AG04449 (cell line): ENCODE data around the gene WDR27.

Experiments used
- CTCF ChIA-PET: fragments of 350-600 bp; formaldehyde crosslinking; extraction: SDS; loops from one replicate; lab custom pipeline; 2021; ENCODE audit warnings: antibody characterized with exemption; lab: Yijun Ruan, JAX
- POLR2A ChIA-PET: fragments of 400-600, 350-600 bp; formaldehyde crosslinking; extraction: SDS; loops from one replicate; lab custom pipeline; 2020; ENCODE audit warnings: antibody characterized with exemption, inconsistent platforms; lab: Yijun Ruan, JAX
- DNase-seq: peaks from one replicate; pipeline ENCODE4 v3.0.0-alpha.2; 2010; ENCODE audit warnings: low read depth, low spot score
- H3K4me3 ChIP-seq: 2 replicates; pipeline ENCODE4 v1.5.1; 2011; ENCODE audit warnings: low read depth, mild to moderate bottlenecking, control low read depth, low read length
- TF ChIP-seq, protein P1 (sequence below): IDR thresholded peaks from one replicate; pipeline ENCODE4 v1.5.1; 2011; ENCODE audit warnings: mild to moderate bottlenecking, moderate library complexity, low read length, control low read depth, inconsistent platforms; ENCODE audit not compliant: insufficient read depth; ENCODE audit errors: missing control alignments

Gene WDR27

DNA sequence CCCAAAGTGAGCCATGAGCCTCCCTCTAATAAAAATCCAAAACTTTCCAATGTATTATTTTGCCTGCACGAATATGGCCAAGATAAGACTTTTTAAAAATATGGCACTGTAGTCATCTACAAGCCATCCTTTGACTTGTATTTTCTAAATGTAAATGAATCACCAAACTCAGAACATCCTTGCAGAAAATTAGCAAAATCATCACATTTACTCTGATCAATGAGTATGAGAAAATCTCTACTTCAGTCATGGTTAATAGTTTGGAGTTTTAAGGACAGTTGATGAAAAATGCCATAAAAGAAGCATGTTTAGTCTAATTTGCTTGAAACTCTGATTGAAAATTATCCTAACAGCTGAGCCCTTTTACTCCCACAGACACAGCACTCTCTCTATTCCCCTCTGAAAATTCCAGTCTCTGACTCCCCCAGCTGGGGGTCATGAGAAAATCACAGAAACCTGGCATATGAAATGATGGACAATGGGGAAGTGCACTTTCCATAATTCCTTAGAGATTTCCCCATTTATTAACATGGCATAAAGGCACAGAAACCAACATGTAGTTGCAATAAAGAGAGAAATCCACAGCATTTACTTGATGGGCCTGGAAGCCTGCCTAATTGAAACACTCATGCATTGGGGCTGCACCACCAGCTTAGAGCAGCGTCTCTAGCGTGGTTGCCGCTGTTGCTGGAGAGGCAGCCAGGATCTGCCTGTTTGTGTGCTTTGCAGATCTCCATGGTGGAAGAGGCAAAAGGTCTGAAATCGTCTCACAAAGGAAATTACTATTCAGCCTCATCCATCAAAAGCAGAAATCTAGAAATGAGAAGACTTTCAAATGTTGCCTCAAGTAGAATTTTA lies 214.0 kb downstream of the WDR27 start:
- no peak for DNase-seq
- TF ChIP-seq, protein P1, sequence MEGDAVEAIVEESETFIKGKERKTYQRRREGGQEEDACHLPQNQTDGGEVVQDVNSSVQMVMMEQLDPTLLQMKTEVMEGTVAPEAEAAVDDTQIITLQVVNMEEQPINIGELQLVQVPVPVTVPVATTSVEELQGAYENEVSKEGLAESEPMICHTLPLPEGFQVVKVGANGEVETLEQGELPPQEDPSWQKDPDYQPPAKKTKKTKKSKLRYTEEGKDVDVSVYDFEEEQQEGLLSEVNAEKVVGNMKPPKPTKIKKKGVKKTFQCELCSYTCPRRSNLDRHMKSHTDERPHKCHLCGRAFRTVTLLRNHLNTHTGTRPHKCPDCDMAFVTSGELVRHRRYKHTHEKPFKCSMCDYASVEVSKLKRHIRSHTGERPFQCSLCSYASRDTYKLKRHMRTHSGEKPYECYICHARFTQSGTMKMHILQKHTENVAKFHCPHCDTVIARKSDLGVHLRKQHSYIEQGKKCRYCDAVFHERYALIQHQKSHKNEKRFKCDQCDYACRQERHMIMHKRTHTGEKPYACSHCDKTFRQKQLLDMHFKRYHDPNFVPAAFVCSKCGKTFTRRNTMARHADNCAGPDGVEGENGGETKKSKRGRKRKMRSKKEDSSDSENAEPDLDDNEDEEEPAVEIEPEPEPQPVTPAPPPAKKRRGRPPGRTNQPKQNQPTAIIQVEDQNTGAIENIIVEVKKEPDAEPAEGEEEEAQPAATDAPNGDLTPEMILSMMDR = peak; percentile 5

DNA sequence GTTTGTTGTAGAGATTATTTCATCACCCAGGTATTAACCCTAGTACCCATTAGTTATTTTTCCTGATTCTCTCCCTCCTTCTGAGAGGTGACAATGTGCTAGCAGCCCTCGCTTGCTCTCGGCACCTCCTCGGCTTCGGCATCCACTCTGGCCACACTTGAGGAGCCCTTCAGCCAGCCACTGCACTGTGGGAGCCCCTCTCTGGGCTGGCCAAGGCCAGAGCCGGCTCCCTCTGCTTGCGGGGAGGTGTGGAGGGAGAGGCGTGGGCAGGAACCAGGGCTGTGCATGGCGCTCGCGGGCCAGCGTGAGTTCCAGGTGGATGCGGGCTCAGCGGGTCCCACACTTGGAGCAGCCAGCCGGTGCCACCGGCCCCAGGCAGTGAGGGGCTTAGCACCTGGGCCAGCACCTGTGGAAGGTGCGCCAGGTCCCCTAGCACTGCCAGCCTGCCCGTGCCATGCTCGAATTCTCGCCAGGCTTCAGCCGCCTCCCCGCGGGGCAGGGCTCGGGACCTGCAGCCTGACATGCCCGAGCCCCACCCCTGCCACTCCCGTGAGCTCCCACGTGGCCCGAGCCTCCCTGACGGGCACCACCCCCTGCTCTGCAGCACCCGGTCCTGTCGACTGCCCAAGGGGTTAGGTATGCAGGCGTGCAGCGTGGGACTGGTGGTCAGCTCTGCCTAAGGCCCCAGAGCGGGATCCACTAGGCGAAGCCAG lies 221.9 kb downstream of the WDR27 start:
- POLR2A ChIA-PET = no interaction called here
- CTCF ChIA-PET = no interaction called here
- TF ChIP-seq, protein P1 = no peak

More for the DNA sequence above, 214.0 kb downstream of the WDR27 start:
- ChIA-PET POLR2A (no interaction called here), CTCF (interaction anchor here (0.6 kb wide), 1 partner anchor 12 kb away, joined by 3 read pairs; no protein-coding TSS in a partner anchor)
- no peak overlapping the region for H3K4me3 ChIP-seq

DNA sequence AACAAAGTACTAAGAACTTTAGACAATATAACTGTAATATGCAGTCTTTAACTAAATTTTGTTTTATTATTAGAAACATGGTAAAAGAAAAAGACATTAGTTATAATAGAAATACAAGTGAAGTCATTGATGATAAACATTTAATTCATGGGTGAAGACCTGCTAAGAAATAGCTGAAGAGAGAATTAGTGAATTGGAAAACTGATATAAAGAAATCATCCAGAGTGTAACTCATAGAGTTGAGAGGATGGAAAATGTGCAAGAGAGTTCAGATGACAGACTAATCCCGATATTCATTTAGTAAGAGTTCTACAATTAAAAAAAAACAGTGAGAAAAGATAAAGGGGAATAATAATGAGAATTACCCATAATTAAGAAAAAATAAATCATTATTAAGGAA lies 227.5 kb downstream of the WDR27 start:
- CTCF ChIA-PET = no interaction called here
- DNase-seq = no peak
- TF ChIP-seq, protein P1 = no peak
- POLR2A ChIA-PET = no interaction called here
- no peak overlapping the region for H3K4me3 ChIP-seq

More for the DNA sequence above, 221.9 kb downstream of the WDR27 start:
- no peak overlapping the region for H3K4me3 ChIP-seq
- DNase-seq = no peak

DNA sequence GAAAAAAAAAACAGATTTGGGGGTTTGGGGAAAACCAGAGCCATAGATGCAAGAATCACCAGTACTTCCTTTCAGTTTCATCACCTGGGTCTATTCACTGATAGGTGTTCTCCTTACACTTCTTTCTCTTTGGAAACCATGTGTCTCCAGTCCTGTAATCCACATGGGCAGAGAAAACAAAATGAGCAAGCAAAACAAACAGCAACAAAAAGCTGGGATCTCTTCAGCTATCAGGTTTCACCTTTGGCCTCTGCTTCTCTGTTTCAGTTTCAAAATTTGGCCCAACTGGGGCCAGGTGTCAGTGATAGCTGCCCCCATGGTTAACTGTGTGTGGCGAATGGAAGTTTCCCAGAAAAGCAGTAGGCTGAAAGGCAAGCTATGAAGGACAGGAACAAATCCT lies 228.2 kb downstream of the WDR27 start:
- TF ChIP-seq, protein P1 = no peak
- POLR2A ChIA-PET = no interaction called here
- no peak overlapping the region for H3K4me3 ChIP-seq
- CTCF ChIA-PET = interaction anchor here (0.7 kb wide), 1 partner anchor 12 kb away, joined by 3 read pairs; no protein-coding TSS in a partner anchor
- DNase-seq = no peak

DNA sequence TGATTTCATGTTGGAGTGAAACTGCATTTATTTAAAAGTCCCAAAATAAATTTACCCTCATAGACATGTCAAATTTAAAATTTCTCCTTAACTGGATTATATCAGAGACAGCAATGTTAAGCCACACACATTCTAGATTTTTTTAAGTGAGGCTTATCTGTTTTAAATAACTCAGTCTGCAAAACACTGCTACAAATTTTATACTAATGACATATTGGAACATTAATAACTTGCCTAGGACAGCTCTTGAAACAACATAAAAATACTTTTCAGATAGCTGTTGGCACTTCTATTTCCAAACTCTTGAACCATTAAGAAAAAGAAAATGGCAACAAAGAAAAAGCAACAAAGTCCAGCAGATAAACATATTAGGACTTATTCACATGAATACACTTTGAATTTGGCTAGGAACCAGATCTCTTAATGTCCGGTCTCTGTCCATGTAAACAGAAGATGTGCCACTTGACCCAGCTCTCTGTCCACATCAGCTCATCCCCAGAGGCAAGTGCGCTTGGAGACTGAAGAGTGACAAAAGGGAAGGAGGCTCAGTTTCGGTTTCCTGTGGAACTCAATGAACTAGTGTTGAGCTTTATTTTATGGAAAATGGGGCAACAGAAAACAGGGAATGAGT lies 228.9 kb downstream of the WDR27 start:
- POLR2A ChIA-PET = no interaction called here
- CTCF ChIA-PET = no interaction called here
- DNase-seq = no peak
- TF ChIP-seq, protein P1 = no peak
- no peak overlapping the region for H3K4me3 ChIP-seq
